ENCODE measurements around the gene ZNF438. TPM values are rescaled to one million over a fixed set of nuclear protein-coding genes. Genes with fewer than 3 reads are reported as not detected.

ZNF438 gene
- total RNA-seq, 2 experiments from 2014 or later = 2.3 to 2.6 TPM

DNA sequence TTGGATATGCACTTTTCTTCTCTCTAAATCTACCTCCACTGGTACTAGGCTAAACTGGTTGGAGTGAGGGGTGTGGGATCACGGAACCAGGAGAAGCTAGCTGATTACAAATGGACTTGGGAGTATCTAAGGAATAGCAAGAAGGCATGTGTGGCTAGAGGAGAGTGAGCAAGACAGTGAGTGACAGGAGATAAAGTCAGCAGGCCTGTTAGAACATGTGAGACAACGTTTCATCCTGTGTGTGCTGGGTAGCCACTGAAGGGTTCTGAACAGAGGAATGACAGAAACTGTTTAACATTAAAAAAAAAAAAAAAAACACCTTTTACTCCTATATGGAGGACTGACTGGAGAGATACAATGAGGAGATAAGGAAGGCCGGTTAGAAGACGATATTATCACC is 51.7 kb downstream of the ZNF438 start:
- DNase-seq = no peak
- ChIA-PET CTCF (interaction anchor here (1.0 kb wide), 1 partner anchor 9 kb away, joined by 4 read pairs; no protein-coding TSS in a partner anchor), POLR2A (no interaction called here)
- no peaks in the 10 kb centered on the region for H3K27me3 Mint-ChIP-seq (ENCODE audit: low read depth)
- H3K4me1 Mint-ChIP-seq (ENCODE audit: low read depth) = peaks cover 7% of the 10 kb centered on the region
- H3K27ac Mint-ChIP-seq = no peak overlapping the region
- peaks cover 5% of the 10 kb centered on the region for H3K9me3 Mint-ChIP-seq (ENCODE audit: insufficient read depth)
- H3K4me3 Mint-ChIP-seq = no peak overlapping the region
- ATAC-seq = no peak
- H3K36me3 Mint-ChIP-seq (ENCODE audit: low read depth) = peaks cover 7% of the 10 kb centered on the region

DNA sequence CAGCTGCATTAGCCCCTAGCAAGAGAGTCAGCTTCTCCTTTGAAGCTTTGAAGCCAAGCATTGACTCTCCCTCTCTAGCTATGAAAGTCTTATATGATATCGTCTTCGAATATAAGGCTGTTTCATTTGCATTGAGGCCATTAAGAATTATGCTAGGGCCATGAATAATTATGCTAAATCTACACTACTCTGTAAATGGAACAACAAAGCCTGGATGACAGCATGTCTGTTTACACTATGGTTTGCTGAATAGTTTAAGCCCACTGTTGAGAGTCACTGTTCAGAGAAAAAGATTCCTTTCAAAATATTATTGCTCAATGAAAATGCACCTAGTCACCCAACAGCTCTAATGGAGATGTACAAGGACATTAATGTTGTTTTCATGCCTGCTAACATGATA is 52.8 kb downstream of the ZNF438 start:
- no peak overlapping the region for H3K27ac Mint-ChIP-seq
- POLR2A ChIA-PET = no interaction called here
- DNase-seq (no peak), ATAC-seq (no peak)
- peaks cover 5% of the 10 kb centered on the region for H3K9me3 Mint-ChIP-seq (ENCODE audit: insufficient read depth)
- H3K36me3 Mint-ChIP-seq (ENCODE audit: low read depth) = peaks cover 7% of the 10 kb centered on the region
- H3K27me3 Mint-ChIP-seq (ENCODE audit: low read depth) = no peaks in the 10 kb centered on the region
- CTCF ChIA-PET = no interaction called here
- peaks cover 7% of the 10 kb centered on the region for H3K4me1 Mint-ChIP-seq (ENCODE audit: low read depth)
- H3K4me3 Mint-ChIP-seq = no peak overlapping the region

DNA sequence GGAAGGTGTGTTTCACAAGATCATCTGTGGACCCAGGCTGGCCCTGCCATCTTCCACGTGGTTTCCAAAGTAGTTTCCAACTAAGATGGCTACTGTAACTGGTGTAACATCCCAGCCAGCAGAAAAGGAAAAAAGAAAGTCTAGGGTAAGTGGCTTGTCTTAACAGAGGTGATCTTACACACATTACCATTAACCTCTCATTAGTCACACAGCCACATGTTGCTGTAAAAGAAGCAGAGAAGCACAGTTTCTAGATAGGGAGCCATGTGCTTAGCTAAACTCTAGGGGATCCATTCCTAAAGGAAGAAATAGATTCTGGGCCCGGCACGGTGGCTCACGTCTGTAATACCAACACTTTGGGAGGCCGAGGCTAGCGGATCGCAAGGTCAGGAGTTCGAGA is 54.3 kb downstream of the ZNF438 start:
- H3K36me3 Mint-ChIP-seq (ENCODE audit: low read depth) = no peaks in the 10 kb centered on the region
- H3K4me3 Mint-ChIP-seq = no peak overlapping the region
- H3K27me3 Mint-ChIP-seq (ENCODE audit: low read depth) = no peaks in the 10 kb centered on the region
- ChIA-PET POLR2A (no interaction called here), CTCF (no interaction called here)
- no peaks in the 10 kb centered on the region for H3K9me3 Mint-ChIP-seq (ENCODE audit: insufficient read depth)
- no peaks in the 10 kb centered on the region for H3K4me1 Mint-ChIP-seq (ENCODE audit: low read depth)
- H3K27ac Mint-ChIP-seq = no peak overlapping the region
- DNase-seq (no peak), ATAC-seq (no peak)

DNA sequence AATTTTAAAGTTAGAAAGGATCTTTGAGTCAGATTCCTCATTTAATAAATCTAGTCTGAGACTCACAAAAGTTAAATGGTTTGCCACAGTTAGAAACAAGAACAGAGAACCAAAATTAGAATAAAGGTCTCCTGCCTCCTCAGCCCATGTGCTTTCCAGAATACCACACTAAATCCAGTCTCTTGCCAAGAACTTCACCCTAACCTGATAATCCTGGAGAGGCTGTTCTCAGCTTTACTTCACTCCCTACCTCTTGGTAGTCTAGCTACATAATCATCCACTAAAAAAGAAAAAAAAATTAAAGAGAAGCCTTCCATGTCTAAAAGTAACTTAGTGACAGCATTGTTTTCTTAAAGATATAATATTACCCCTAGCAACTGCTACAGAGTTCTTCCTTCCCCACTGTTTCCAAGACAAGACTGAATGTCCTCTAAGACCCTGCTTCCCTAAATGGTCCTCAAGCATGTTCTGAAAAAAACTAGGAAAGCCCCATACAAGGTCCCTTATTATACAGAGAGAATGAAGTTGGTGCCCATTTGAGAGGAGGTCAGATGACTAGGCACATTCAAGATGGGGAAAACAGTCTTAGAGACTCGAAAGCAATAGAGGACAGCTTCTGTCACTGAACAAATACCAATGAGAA is 56.8 kb downstream of the ZNF438 start:
- no peaks in the 10 kb centered on the region for H3K36me3 Mint-ChIP-seq (ENCODE audit: low read depth)
- H3K27me3 Mint-ChIP-seq (ENCODE audit: low read depth) = no peaks in the 10 kb centered on the region
- no peaks in the 10 kb centered on the region for H3K4me1 Mint-ChIP-seq (ENCODE audit: low read depth)
- no peak overlapping the region for H3K27ac Mint-ChIP-seq
- POLR2A ChIA-PET = no interaction called here
- CTCF ChIA-PET = no interaction called here
- ATAC-seq (no peak), DNase-seq (no peak)
- no peak overlapping the region for H3K4me3 Mint-ChIP-seq
- no peaks in the 10 kb centered on the region for H3K9me3 Mint-ChIP-seq (ENCODE audit: insufficient read depth)

DNA sequence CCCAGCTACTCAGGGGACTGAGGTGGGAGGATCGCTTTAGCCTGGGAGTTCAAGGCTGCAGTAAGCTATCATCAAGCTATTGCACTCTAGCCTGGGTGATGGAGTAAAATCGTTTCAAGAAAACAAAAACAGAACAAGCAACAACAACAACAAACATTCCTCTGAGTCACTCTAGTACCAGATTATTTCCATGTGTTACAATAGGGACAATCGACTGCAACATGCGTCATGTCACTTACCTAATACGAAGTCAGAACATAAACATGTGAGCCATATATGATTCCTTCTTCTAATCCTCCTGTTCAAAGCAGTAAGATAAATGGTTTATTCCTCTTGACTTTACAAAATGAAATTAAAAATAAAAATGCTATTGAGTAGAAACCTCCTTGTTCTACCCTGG is 57.3 kb downstream of the ZNF438 start:
- H3K4me1 Mint-ChIP-seq (ENCODE audit: low read depth) = peaks cover 2% of the 10 kb centered on the region
- no peak for DNase-seq
- H3K36me3 Mint-ChIP-seq (ENCODE audit: low read depth) = no peaks in the 10 kb centered on the region
- no peak overlapping the region for H3K4me3 Mint-ChIP-seq
- H3K27ac Mint-ChIP-seq = no peak overlapping the region
- H3K27me3 Mint-ChIP-seq (ENCODE audit: low read depth) = no peaks in the 10 kb centered on the region
- ChIA-PET CTCF (interaction anchor here (0.7 kb wide), 1 partner anchor 8 kb away, joined by 3 read pairs; no protein-coding TSS in a partner anchor), POLR2A (no interaction called here)
- ATAC-seq = no peak
- no peaks in the 10 kb centered on the region for H3K9me3 Mint-ChIP-seq (ENCODE audit: insufficient read depth)

DNA sequence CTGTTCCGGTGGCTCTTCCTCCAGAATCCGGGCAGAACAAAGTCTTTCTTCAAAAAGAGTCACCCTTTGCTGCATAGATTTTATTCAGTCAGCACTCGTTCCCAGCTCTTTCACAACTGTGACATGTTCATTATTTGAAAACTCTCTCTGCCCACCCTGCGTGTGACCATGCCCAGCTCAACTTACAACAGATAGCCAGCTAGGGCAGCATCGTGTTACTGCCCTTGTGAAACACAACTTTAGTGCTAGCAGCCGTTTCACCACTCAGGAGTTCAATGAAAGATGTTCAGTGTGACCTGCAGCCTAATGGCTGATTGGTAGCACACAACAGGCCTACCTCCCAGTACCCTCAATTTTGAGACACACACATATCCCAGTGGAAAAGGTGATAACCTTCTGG is 57.9 kb downstream of the ZNF438 start:
- CTCF ChIA-PET = interaction anchor here (0.7 kb wide), 1 partner anchor 9 kb away, joined by 3 read pairs; no protein-coding TSS in a partner anchor

DNA sequence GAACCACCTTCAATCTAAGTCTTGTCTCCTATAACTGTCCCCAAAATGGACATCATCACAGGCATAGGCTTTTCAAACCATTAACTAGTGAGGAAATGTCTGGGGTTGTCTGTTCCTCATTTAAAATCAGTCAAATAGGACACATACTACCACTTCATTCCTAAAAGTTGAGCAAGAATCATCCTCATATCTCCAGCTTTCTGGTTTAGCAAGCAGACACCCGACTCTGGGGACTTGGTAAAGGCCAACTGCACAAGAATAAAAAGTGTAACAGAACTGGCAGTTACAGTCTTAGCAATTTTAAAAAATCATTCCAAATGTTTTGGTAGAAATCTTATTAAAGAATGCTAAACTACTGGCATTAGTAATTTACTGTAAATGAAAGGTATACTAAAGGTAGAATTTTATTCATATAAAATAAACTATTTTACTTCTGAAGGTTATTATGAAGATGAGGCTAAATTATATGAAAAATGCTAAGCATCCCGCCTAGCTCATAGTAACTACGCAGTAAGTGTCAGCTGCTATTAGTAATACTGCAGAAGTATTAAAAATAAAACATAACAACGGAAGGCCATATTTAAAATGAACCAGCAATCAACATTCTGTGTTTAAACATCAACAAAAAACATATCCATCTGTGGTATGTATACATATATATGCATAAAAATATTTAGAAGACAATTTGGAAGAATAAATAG is 60.8 kb downstream of the ZNF438 start:
- no peak overlapping the region for H3K27ac Mint-ChIP-seq
- ATAC-seq = no peak
- POLR2A ChIA-PET = interaction anchor here (0.6 kb wide), 1 partner anchor 457 kb away, joined by 3 read pairs; no protein-coding TSS in a partner anchor
- CTCF ChIA-PET = interaction anchor here (1.2 kb wide), 1 partner anchor 186 kb away, joined by 3 read pairs; no protein-coding TSS in a partner anchor
- H3K9me3 Mint-ChIP-seq (ENCODE audit: insufficient read depth) = no peaks in the 10 kb centered on the region
- no peaks in the 10 kb centered on the region for H3K27me3 Mint-ChIP-seq (ENCODE audit: low read depth)
- H3K36me3 Mint-ChIP-seq (ENCODE audit: low read depth) = no peaks in the 10 kb centered on the region
- DNase-seq = no peak
- H3K4me1 Mint-ChIP-seq (ENCODE audit: low read depth) = peaks cover 2% of the 10 kb centered on the region
- H3K4me3 Mint-ChIP-seq = no peak overlapping the region

More for the DNA sequence above, 57.9 kb downstream of the ZNF438 start:
- Mint-ChIP-seq H3K9me3 (ENCODE audit: insufficient read depth) (no peaks in the 10 kb centered on the region), H3K27ac (no peak overlapping the region), H3K36me3 (ENCODE audit: low read depth) (no peaks in the 10 kb centered on the region), H3K4me1 (ENCODE audit: low read depth) (peaks cover 2% of the 10 kb centered on the region), H3K4me3 (no peak overlapping the region), H3K27me3 (ENCODE audit: low read depth) (no peaks in the 10 kb centered on the region)
- DNase-seq = no peak
- ATAC-seq = no peak
- POLR2A ChIA-PET = no interaction called here

DNA sequence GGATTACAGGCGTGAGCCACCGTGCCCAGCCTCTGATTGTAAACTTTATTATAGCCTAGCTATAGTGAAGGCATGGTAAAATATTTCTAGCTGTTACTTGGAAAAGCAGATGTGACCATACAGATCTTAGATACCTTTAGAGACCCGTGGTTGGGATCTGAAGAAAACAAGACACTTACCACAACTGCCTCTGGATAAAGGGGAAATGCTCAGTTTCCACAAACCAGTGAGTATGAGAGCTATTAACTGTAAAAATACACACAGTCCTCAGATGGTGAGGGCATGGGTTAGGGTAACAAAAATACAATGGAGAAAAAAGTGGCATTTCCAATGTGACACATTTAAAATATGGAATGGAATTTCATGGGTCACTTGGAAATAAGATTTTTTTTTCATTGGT is 63.0 kb downstream of the ZNF438 start:
- Mint-ChIP-seq H3K36me3 (ENCODE audit: low read depth) (no peaks in the 10 kb centered on the region), H3K9me3 (ENCODE audit: insufficient read depth) (no peaks in the 10 kb centered on the region), H3K4me1 (ENCODE audit: low read depth) (peaks cover 7% of the 10 kb centered on the region), H3K27me3 (ENCODE audit: low read depth) (no peaks in the 10 kb centered on the region), H3K27ac (no peak overlapping the region), H3K4me3 (no peak overlapping the region)
- no peak for DNase-seq
- POLR2A ChIA-PET = interaction anchor here (1.1 kb wide), 1 partner anchor 63 kb away, joined by 3 read pairs; the partner anchor contains the start of gene ZNF438
- ATAC-seq = no peak
- CTCF ChIA-PET = no interaction called here

DNA sequence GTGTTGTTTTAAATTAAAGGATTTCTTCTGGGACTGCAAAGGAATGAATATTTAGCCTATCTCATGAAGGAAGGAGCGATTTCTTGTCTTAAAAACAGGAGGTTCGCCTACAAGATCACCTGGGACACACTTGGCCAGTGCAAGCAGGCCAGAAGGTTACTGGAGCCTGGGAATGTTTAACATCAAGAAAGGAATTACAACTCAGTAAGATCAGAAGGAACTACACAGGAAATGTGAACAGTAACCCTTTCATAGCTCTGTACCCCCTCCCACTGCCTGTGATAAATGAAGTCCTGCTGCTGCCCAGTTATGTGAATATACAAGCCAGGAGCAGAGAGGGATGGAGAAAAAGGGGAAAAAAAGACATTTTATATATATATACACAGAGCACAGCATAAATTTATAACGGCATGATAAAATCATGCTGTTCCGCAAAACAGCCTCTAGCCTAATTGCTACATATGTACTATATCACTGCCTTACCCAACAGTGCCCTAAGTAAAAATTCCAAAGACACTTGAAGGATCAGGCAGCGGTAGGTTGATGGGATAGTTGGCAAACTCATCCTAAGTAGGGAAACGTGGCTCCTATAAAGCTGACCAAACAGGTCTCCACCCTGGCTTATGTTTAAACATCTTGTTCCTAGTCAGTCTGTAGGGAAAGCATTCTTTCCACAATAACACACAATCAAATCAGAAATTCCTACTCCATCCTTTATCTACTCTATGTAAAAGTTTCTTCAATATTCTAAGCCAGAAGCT is 63.8 kb downstream of the ZNF438 start:
- DNase-seq (no peak), ATAC-seq (no peak)
- Mint-ChIP-seq H3K27me3 (ENCODE audit: low read depth) (no peaks in the 10 kb centered on the region), H3K9me3 (ENCODE audit: insufficient read depth) (no peaks in the 10 kb centered on the region), H3K36me3 (ENCODE audit: low read depth) (no peaks in the 10 kb centered on the region), H3K4me1 (ENCODE audit: low read depth) (peaks cover 7% of the 10 kb centered on the region), H3K4me3 (no peak overlapping the region), H3K27ac (no peak overlapping the region)
- ChIA-PET CTCF (no interaction called here), POLR2A (no interaction called here)

DNA sequence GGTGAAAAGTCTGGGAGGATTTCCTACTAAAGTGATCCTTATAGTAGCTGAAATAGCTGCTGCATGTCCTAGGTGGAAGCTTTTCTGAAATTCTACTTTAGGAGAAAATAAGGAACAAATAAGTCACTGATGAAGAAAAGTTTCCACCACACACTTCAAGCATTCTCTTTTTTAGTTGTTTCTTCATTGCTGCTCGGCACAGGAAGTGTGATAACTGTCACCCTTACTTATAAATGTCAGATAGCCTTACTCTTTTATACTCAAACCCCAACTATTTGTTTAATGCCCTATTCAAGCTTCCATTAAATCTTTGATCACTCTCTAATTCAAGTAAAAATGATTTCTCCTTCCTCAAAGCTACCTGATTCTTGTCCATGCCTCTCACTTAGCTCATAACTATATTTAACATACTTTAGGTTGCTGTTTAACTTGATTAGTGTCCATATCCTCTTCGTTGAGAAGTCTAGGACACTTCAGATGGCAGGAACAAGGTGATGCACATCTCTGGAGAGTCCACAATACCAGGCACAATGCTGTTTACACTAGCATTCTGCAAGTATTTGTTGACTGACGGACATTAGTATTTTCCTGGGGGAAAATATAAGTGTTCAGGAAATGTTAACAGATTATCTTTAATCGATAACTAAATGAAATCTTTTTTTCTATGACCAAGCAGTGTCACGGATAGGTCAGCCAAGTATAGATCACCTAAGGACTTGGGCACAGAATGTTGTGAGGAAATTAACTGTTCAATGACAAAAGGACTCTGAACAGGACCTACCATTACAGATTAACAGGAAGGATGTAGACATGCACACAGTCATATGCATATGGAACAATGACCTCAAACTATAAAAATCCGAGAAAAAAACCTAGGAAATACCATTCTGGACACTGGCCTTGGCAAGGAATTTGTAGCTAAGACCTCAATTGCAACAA is 67.4 kb downstream of the ZNF438 start:
- POLR2A ChIA-PET = no interaction called here
- H3K9me3 Mint-ChIP-seq (ENCODE audit: insufficient read depth) = no peaks in the 10 kb centered on the region
- peaks cover 4% of the 10 kb centered on the region for H3K4me1 Mint-ChIP-seq (ENCODE audit: low read depth)
- no peak for DNase-seq
- H3K27me3 Mint-ChIP-seq (ENCODE audit: low read depth) = no peaks in the 10 kb centered on the region
- H3K27ac Mint-ChIP-seq = no peak overlapping the region
- no peaks in the 10 kb centered on the region for H3K36me3 Mint-ChIP-seq (ENCODE audit: low read depth)
- no peak overlapping the region for H3K4me3 Mint-ChIP-seq
- CTCF ChIA-PET = interaction anchor here (0.6 to 1.8 kb wide), 2 partner anchors 10 to 23 kb away, joined by 3 to 5 read pairs; no protein-coding TSS in a partner anchor
- no peak for ATAC-seq

DNA sequence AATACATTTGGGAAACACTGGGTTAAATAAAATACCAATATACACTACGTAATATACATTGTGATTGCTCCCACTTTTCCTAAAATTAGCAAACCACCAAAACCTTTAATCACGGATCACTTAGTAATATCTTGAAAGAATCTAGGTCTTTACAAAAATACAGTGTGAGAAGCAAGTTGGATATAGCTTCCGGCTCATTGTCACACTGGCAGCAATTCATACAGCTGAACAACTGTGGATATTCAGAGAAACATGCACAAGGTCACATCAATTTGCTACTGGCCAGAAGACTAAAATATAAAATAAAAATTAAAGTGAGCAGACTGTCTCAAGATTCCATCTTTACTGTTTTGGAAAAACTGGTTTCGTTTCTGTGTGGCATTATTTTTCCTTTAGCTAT is 69.1 kb downstream of the ZNF438 start:
- Mint-ChIP-seq H3K9me3 (ENCODE audit: insufficient read depth) (no peaks in the 10 kb centered on the region), H3K27me3 (ENCODE audit: low read depth) (no peaks in the 10 kb centered on the region), H3K27ac (no peak overlapping the region), H3K4me3 (no peak overlapping the region), H3K4me1 (ENCODE audit: low read depth) (peaks cover 4% of the 10 kb centered on the region), H3K36me3 (ENCODE audit: low read depth) (no peaks in the 10 kb centered on the region)
- POLR2A ChIA-PET = no interaction called here
- no peak for DNase-seq
- CTCF ChIA-PET = interaction anchor here (1.8 kb wide), 1 partner anchor 8 kb away, joined by 5 read pairs; no protein-coding TSS in a partner anchor
- ATAC-seq = no peak

Data from activated CD8-positive, alpha-beta T cell treated with anti-CD3 and anti-CD28 coated beads, Interleukin-2, amount 10 ng/mL, durations not matched to agents 7 days and 5 days (primary cell).